HG02870 (cell line): ENCODE data around the gene RABEP2.
"Not testable (repeated sequence)": the region's sequence is repeated elsewhere in the genome, so short reads cannot be mapped to it uniquely, and the experiment has no call there.

ENCODE experiments used
- ATAC-seq: cut with Tn5 transposase; IDR thresholded peaks from one replicate; pipeline ENCODE4 v1.9.1; 2021; ENCODE audit warnings: mild to moderate bottlenecking, moderate library complexity; ENCODE audit not compliant: unreplicated experiment

RABEP2 gene

GRCh38 chr16:28932339-28933141, 7.5 kb upstream of the RABEP2 start:
- no peak for ATAC-seq

- ATAC-seq = no peak
These were observed 6.8 kb upstream of the RABEP2 start, which contains the start of gene CD19 for GRCh38 chr16:28931801-28932225. Gene CD19 (plus strand): TSS chr16:28931971. CDS start chr16:28932001, 30 bp downstream.

GRCh38 chr16:28930652-28931051, 5.6 kb upstream of the RABEP2 start:
- no peak for ATAC-seq

GRCh38 chr16:28930203-28930602, 5.2 kb upstream of the RABEP2 start:
- ATAC-seq = no peak

GRCh38 chr16:28927815-28928214, 2.8 kb upstream of the RABEP2 start:
- ATAC-seq = no peak

GRCh38 chr16:28926284-28926683, 1.2 kb upstream of the RABEP2 start:
- ATAC-seq = not testable (repeated sequence)

GRCh38 chr16:28925386-28926228, 569 bp upstream of the RABEP2 start:
- peak; percentile 31 for ATAC-seq

GRCh38 chr16:28924399-28924761, 658 bp downstream of the RABEP2 start:
- ATAC-seq = no peak

- peak; percentile 41 for ATAC-seq
These were observed 1.2 kb downstream of the RABEP2 start for GRCh38 chr16:28923652-28924398.

- ATAC-seq = no peak
These were observed 1.8 kb downstream of the RABEP2 start for GRCh38 chr16:28923231-28923587.

GRCh38 chr16:28918698-28919097, 6.3 kb downstream of the RABEP2 start:
- ATAC-seq = no peak

- ATAC-seq = no peak
These were observed 7.9 kb downstream of the RABEP2 start for GRCh38 chr16:28917095-28917494.

- no peak for ATAC-seq
These were observed 9.9 kb downstream of the RABEP2 start for GRCh38 chr16:28915181-28915580.

GRCh38 chr16:28913946-28914724, 10.9 kb downstream of the RABEP2 start:
- no peak for ATAC-seq

GRCh38 chr16:28912558-28912957, 12.5 kb downstream of the RABEP2 start:
- no peak for ATAC-seq

- ATAC-seq = no peak
These were observed 14.7 kb downstream of the RABEP2 start for GRCh38 chr16:28910086-28911031.

- ATAC-seq = no peak
These were observed 19.2 kb downstream of the RABEP2 start for GRCh38 chr16:28905800-28906372.

- ATAC-seq = no peak
These were observed 19.7 kb downstream of the RABEP2 start for GRCh38 chr16:28905229-28905754.

GRCh38 chr16:28904828-28905227, 20.2 kb downstream of the RABEP2 start:
- no peak for ATAC-seq
